Central memory CD4-positive, alpha-beta T cell (primary cell): ENCODE results near the gene WASF3.
A peak's percentile ranks its signal among the peaks of the same experiment; 100 is the strongest.

Experiments used
- DNase-seq: peaks from one replicate; pipeline ENCODE4 v3.0.0; 2022

Gene WASF3

GRCh38 chr13:26688286-26688685 is 130.8 kb downstream of the WASF3 start:
- DNase-seq: no peak

GRCh38 chr13:26688980-26689379 is 131.5 kb downstream of the WASF3 start:
- DNase-seq: no peak

- DNase-seq: no peak
Measured at GRCh38 chr13:26693749-26694463, 136.4 kb downstream of the WASF3 start.

- no peak for DNase-seq
Measured at GRCh38 chr13:26694609-26695359, 137.3 kb downstream of the WASF3 start.

GRCh38 chr13:26695360-26695705 is 137.8 kb downstream of the WASF3 start:
- DNase-seq: no peak

- DNase-seq: no peak
Measured at GRCh38 chr13:26695891-26696311, 138.4 kb downstream of the WASF3 start.

GRCh38 chr13:26697069-26697955 is 139.8 kb downstream of the WASF3 start:
- no peak for DNase-seq

- peak; percentile 65 for DNase-seq
Measured at GRCh38 chr13:26698392-26699196, 141.1 kb downstream of the WASF3 start.

GRCh38 chr13:26699197-26699490 is 141.7 kb downstream of the WASF3 start:
- DNase-seq: no peak

- DNase-seq: no peak
Measured at GRCh38 chr13:26705536-26705935, 148.1 kb downstream of the WASF3 start.

GRCh38 chr13:26706381-26706780 is 148.9 kb downstream of the WASF3 start:
- DNase-seq: no peak

GRCh38 chr13:26707122-26708006 is 149.9 kb downstream of the WASF3 start:
- peak; percentile 21 for DNase-seq

- DNase-seq: no peak
Measured at GRCh38 chr13:26708007-26708297, 150.5 kb downstream of the WASF3 start.

GRCh38 chr13:26709461-26709860 is 152.0 kb downstream of the WASF3 start:
- no peak for DNase-seq

- no peak for DNase-seq
Measured at GRCh38 chr13:26710166-26710565, 152.7 kb downstream of the WASF3 start.

GRCh38 chr13:26711211-26711610 is 153.7 kb downstream of the WASF3 start:
- DNase-seq: no peak

GRCh38 chr13:26713341-26713740 is 155.9 kb downstream of the WASF3 start:
- no peak for DNase-seq

- no peak for DNase-seq
Measured at GRCh38 chr13:26716984-26717383, 159.5 kb downstream of the WASF3 start.

GRCh38 chr13:26718146-26718545 is 160.7 kb downstream of the WASF3 start:
- DNase-seq: no peak

GRCh38 chr13:26718872-26719271 is 161.4 kb downstream of the WASF3 start:
- no peak for DNase-seq

GRCh38 chr13:26719356-26719945 is 162.0 kb downstream of the WASF3 start:
- no peak for DNase-seq
